NT2/D1 (cell line): Measurements from ENCODE around the gene PLAC1.

Source experiments
- SUZ12 ChIP-seq: IDR thresholded peaks from 2 replicates; pipeline ENCODE4 v1.6.1; 2011; ENCODE audit not compliant: insufficient read length, insufficient read depth; ENCODE audit errors: extremely low read depth
- YY1 ChIP-seq: IDR thresholded peaks from 2 replicates; pipeline ENCODE4 v1.6.1; 2011; ENCODE audit not compliant: insufficient read length, insufficient read depth
- ZNF274 ChIP-seq: IDR thresholded peaks from 2 replicates; pipeline ENCODE4 v1.6.1; 2011; ENCODE audit warnings: mild to moderate bottlenecking, low read depth, low read length

GRCh38 chrX:134544513-134545151, 113.6 kb downstream of the PLAC1 start:
- TF ChIP-seq YY1 (no peak), ZNF274 (no peak), SUZ12 (no peak)
